Neural progenitor cell (in vitro differentiated cells): ENCODE results near the gene LAD1. TPM values are rescaled to one million over a fixed set of nuclear protein-coding genes. Genes with fewer than 3 reads are reported as not detected.
A peak's percentile ranks its signal among the peaks of the same experiment; 100 is the strongest.

Source experiments
- DNase-seq: peaks from one replicate; pipeline ENCODE4 v3.0.0-alpha.2; 2016; ENCODE audit warnings: low spot score
- H2AFZ ChIP-seq: fragments of 200-600 bp; sonication (generic); replicated peaks from 2 replicates; pipeline ENCODE4 v1.6.1; 2016; ENCODE audit warnings: antibody characterized with exemption
- H3F3A ChIP-seq: fragments of 200-600 bp; sonication (generic); 2 replicates; pipeline ENCODE4 v1.6.1; 2016; ENCODE audit warnings: antibody characterized with exemption, low read depth
- H3K27ac ChIP-seq: fragments of 200-600 bp; sonication (generic); 2 replicates; pipeline ENCODE4 v1.5.1; 2016; ENCODE audit warnings: mild to moderate bottlenecking
- H3K27me3 ChIP-seq: fragments of 200-600 bp; sonication (generic); 2 replicates; pipeline ENCODE4 v1.6.1; 2016; ENCODE audit warnings: mild to moderate bottlenecking, moderate library complexity
- H3K36me3 ChIP-seq: fragments of 200-600 bp; sonication (generic); 2 replicates; pipeline ENCODE4 v1.5.1; 2016
- H3K4me1 ChIP-seq: fragments of 200-600 bp; sonication (generic); 2 replicates; pipeline ENCODE4 v1.6.1; 2016; ENCODE audit warnings: mixed run types
- H3K4me2 ChIP-seq: fragments of 200-600 bp; sonication (generic); 2 replicates; pipeline ENCODE4 v1.6.1; 2016
- H3K4me3 ChIP-seq: fragments of 200-600 bp; sonication (generic); 2 replicates; pipeline ENCODE4 v1.5.1; 2016
- H3K79me2 ChIP-seq: fragments of 200-600 bp; sonication (generic); 2 replicates; pipeline ENCODE4 v1.6.1; 2016; ENCODE audit warnings: low read depth
- H3K9ac ChIP-seq: fragments of 200-600 bp; sonication (generic); 2 replicates; pipeline ENCODE4 v1.6.1; 2016
- H3K9me3 ChIP-seq: fragments of 200-600 bp; sonication (generic); 2 replicates; pipeline ENCODE4 v1.5.1; 2016; ENCODE audit warnings: low read depth
- H4K20me1 ChIP-seq: fragments of 200-600 bp; sonication (generic); 2 replicates; pipeline ENCODE4 v1.6.1; 2016; ENCODE audit warnings: low read depth
- H3K27ac Mint-ChIP-seq: 3 replicates; pipeline ENCODE4 v1.8.0; 2021; ENCODE audit warnings: mixed read lengths
- H3K27me3 Mint-ChIP-seq: 2 replicates; pipeline ENCODE4 v1.8.0; 2022; ENCODE audit warnings: low read depth, mild to moderate bottlenecking, inconsistent platforms, moderate library complexity, mixed read lengths; ENCODE audit not compliant: insufficient read depth
- H3K36me3 Mint-ChIP-seq: 3 replicates; pipeline ENCODE4 v1.8.0; 2021; ENCODE audit warnings: mixed read lengths
- H3K4me1 Mint-ChIP-seq: 3 replicates; pipeline ENCODE4 v1.8.0; 2021; ENCODE audit warnings: mixed read lengths
- H3K4me3 Mint-ChIP-seq: 3 replicates; pipeline ENCODE4 v1.8.0; 2021; ENCODE audit warnings: mild to moderate bottlenecking, moderate library complexity, mixed read lengths
- H3K9me3 Mint-ChIP-seq: 3 replicates; pipeline ENCODE4 v1.8.0; 2020; ENCODE audit warnings: mixed read lengths
- CTCF ChIP-seq: fragments of 200-600 bp; sonication (generic); IDR thresholded peaks from 2 replicates; pipeline ENCODE4 v1.5.1; 2017; ENCODE audit warnings: antibody characterized with exemption, mild to moderate bottlenecking
- EZH2 ChIP-seq: fragments of 200-600 bp; sonication (generic); IDR thresholded peaks from 2 replicates; pipeline ENCODE4 v1.6.1; 2017; ENCODE audit warnings: antibody characterized with exemption, mild to moderate bottlenecking, moderate library complexity
- EZH2phosphoT487 ChIP-seq: fragments of 200-600 bp; sonication (generic); IDR thresholded peaks from 2 replicates; pipeline ENCODE4 v1.6.1; 2017; ENCODE audit warnings: antibody characterized with exemption
- total RNA-seq: library from RNA; depleted of rRNA; stranded (reverse); fragments of >200 nt; gene quantifications from 2 replicates; pipeline ENCODE4 v1.2.3, GENCODE V29; 2015; ENCODE audit warnings: low replicate concordance

LAD1 gene
- total RNA-seq, 1 donor from 2014 or later = not detected

- Histone ChIP-seq H3K4me3 (no peak overlapping the region), H3K4me1 (peaks cover 12% of the 10 kb centered on the region), H3K9me3 (no peaks in the 10 kb centered on the region), H3K27ac (no peak overlapping the region), H3K36me3 (no peaks in the 10 kb centered on the region), H3K9ac (no peak overlapping the region), H4K20me1 (no peaks in the 10 kb centered on the region), H3K79me2 (no peaks in the 10 kb centered on the region), H3K4me2 (no peak overlapping the region), H3F3A (no peaks in the 10 kb centered on the region), H2AFZ (peak overlapping the region; percentile 71), H3K27me3 (no peaks in the 10 kb centered on the region)
- no peak for DNase-seq
- no peak overlapping the region for H3K27ac Mint-ChIP-seq
- TF ChIP-seq EZH2phosphoT487 = no peak
- no peak for TF ChIP-seq EZH2
- no peak for TF ChIP-seq CTCF
- peaks cover 37% of the 10 kb centered on the region for H3K4me1 Mint-ChIP-seq
- H3K27me3 Mint-ChIP-seq = peaks cover 18% of the 10 kb centered on the region
- H3K9me3 Mint-ChIP-seq = no peaks in the 10 kb centered on the region
- H3K36me3 Mint-ChIP-seq = no peaks in the 10 kb centered on the region
- no peak overlapping the region for H3K4me3 Mint-ChIP-seq
Observed at GRCh38 chr1:201420608-201421002, 21.5 kb upstream of the LAD1 start.

- H3K4me3 Mint-ChIP-seq = no peak overlapping the region
- Histone ChIP-seq H3K4me1 (peaks cover 12% of the 10 kb centered on the region), H3K79me2 (no peaks in the 10 kb centered on the region), H4K20me1 (no peaks in the 10 kb centered on the region), H3K9me3 (no peaks in the 10 kb centered on the region), H3K4me3 (no peak overlapping the region), H3K4me2 (no peak overlapping the region), H3K27me3 (no peaks in the 10 kb centered on the region), H3K27ac (no peak overlapping the region), H3K36me3 (no peaks in the 10 kb centered on the region), H3K9ac (no peak overlapping the region), H2AFZ (no peak overlapping the region), H3F3A (no peaks in the 10 kb centered on the region)
- TF ChIP-seq EZH2 (no peak), CTCF (no peak), EZH2phosphoT487 (no peak)
- DNase-seq = no peak
- no peaks in the 10 kb centered on the region for H3K36me3 Mint-ChIP-seq
- peaks cover 36% of the 10 kb centered on the region for H3K4me1 Mint-ChIP-seq
- H3K9me3 Mint-ChIP-seq = no peaks in the 10 kb centered on the region
- H3K27me3 Mint-ChIP-seq = peaks cover 18% of the 10 kb centered on the region
- H3K27ac Mint-ChIP-seq = no peak overlapping the region
Observed at GRCh38 chr1:201419746-201420607, 20.9 kb upstream of the LAD1 start.

- Mint-ChIP-seq H3K4me1 (peaks cover 36% of the 10 kb centered on the region), H3K4me3 (no peak overlapping the region), H3K9me3 (no peaks in the 10 kb centered on the region), H3K36me3 (no peaks in the 10 kb centered on the region), H3K27ac (peak overlapping the region; percentile 62), H3K27me3 (peaks cover 15% of the 10 kb centered on the region)
- no peaks in the 10 kb centered on the region for H3K79me2 ChIP-seq
- H3K4me1 ChIP-seq = peaks cover 12% of the 10 kb centered on the region
- no peak for TF ChIP-seq EZH2
- no peak for TF ChIP-seq EZH2phosphoT487
- no peak for TF ChIP-seq CTCF
- H3K4me3 ChIP-seq = no peak overlapping the region
- DNase-seq = no peak
- H3K27ac ChIP-seq = no peak overlapping the region
- no peak overlapping the region for H3K9ac ChIP-seq
- H3K27me3 ChIP-seq = no peaks in the 10 kb centered on the region
- no peak overlapping the region for H3K4me2 ChIP-seq
- H3F3A ChIP-seq = no peaks in the 10 kb centered on the region
- no peaks in the 10 kb centered on the region for H3K36me3 ChIP-seq
- no peaks in the 10 kb centered on the region for H3K9me3 ChIP-seq
- H4K20me1 ChIP-seq = no peaks in the 10 kb centered on the region
- no peak overlapping the region for H2AFZ ChIP-seq
Observed at GRCh38 chr1:201419256-201419655, 20.1 kb upstream of the LAD1 start.
